HG03575 (cell line): Measurements from ENCODE around the gene MUCL3.
A peak's percentile ranks its signal among the peaks of the same experiment; 100 is the strongest.
"Not testable (repeated sequence)": the region's sequence is repeated elsewhere in the genome, so short reads cannot be mapped to it uniquely, and the experiment has no call there.

Experiments
- ATAC-seq: cut with Tn5 transposase; IDR thresholded peaks from one replicate; pipeline ENCODE4 v1.9.1; 2021; ENCODE audit not compliant: unreplicated experiment, insufficient number of reproducible peaks, low FRiP score; ENCODE audit errors: extremely low read depth

The MUCL3 gene

GRCh38 chr6:30907758-30908591 is 32.8 kb upstream of the MUCL3 start, which contains the start of gene GTF2H4:
TSS of gene GTF2H4 (plus strand) at chr6:30908207.
- peak; percentile 81 for ATAC-seq

GRCh38 chr6:30908700-30909099 is 32.1 kb upstream of the MUCL3 start:
- ATAC-seq, result no peak

GRCh38 chr6:30910473-30910872 is 30.3 kb upstream of the MUCL3 start:
- ATAC-seq, result not testable (repeated sequence)

- no peak for ATAC-seq
Observed at GRCh38 chr6:30912746-30913520, 27.8 kb upstream of the MUCL3 start.

GRCh38 chr6:30913721-30914075 is 27.1 kb upstream of the MUCL3 start:
- ATAC-seq, result no peak

- ATAC-seq, result no peak
Observed at GRCh38 chr6:30914076-30914853, 26.5 kb upstream of the MUCL3 start, which contains the start of gene VARS2. TSS of gene VARS2 (plus strand) at chr6:30914238. CDS start at chr6:30914837, 599 bp downstream.

GRCh38 chr6:30914854-30915590 is 25.8 kb upstream of the MUCL3 start:
- no peak for ATAC-seq

GRCh38 chr6:30915591-30915946 is 25.2 kb upstream of the MUCL3 start:
- ATAC-seq, result no peak

GRCh38 chr6:30917041-30917440 is 23.7 kb upstream of the MUCL3 start:
- ATAC-seq, result no peak

- no peak for ATAC-seq
Observed at GRCh38 chr6:30917487-30917886, 23.3 kb upstream of the MUCL3 start.

- ATAC-seq, result no peak
Observed at GRCh38 chr6:30918670-30919069, 22.1 kb upstream of the MUCL3 start.

GRCh38 chr6:30922447-30922852 is 18.3 kb upstream of the MUCL3 start:
- ATAC-seq, result no peak

- ATAC-seq, result not testable (repeated sequence)
Observed at GRCh38 chr6:30924040-30924627, 16.6 kb upstream of the MUCL3 start.

- ATAC-seq, result no peak
Observed at GRCh38 chr6:30926644-30927043, 14.1 kb upstream of the MUCL3 start.

- not testable (repeated sequence) for ATAC-seq
Observed at GRCh38 chr6:30927080-30927479, 13.7 kb upstream of the MUCL3 start.

- no peak for ATAC-seq
Observed at GRCh38 chr6:30928677-30929076, 12.1 kb upstream of the MUCL3 start.

- ATAC-seq, result no peak
Observed at GRCh38 chr6:30930506-30930905, 10.3 kb upstream of the MUCL3 start.

GRCh38 chr6:30931272-30931671 is 9.5 kb upstream of the MUCL3 start:
- ATAC-seq, result no peak
